T-cell (primary cell): ENCODE results near the gene INSM2. TPM values are rescaled to one million over a fixed set of nuclear protein-coding genes. Genes with fewer than 3 reads are reported as not detected.

Source experiments
- ATAC-seq, 4 experiments: fragments of 200-7000 bp in 3 of 4; fragments of 150-1000 bp in 1 of 4; cut with Tn5 transposase; replicated peaks in 1 of 4; 1 replicate in 3 of 4; 2 replicates in 1 of 4; pipeline ENCODE4 v1.10.0; 2021; ENCODE audit warnings: moderate library complexity in 3 of 4, mild to moderate bottlenecking in 2 of 4, moderate number of reproducible peaks in 1 of 4
- CTCF ChIA-PET, 2 donors: fragments of 300-600 bp; sonication (Branson Sonifier 250); formaldehyde crosslinking; loops; one replicate each; lab custom pipeline; 2022; ENCODE audit warnings: antibody characterized with exemption in 2 of 2; lab: Charles Lee
- POLR2A ChIA-PET, 2 donors: fragments of 300-600 bp; sonication (Branson Sonifier 250); formaldehyde crosslinking; loops; one replicate each; lab custom pipeline; 2022; ENCODE audit warnings: antibody characterized with exemption in 2 of 2; lab: Charles Lee
- DNase-seq, 35 experiments: peaks; one replicate each; pipeline versions ENCODE4 v3.0.0 to v3.0.0-alpha.2; 2013 to 2023
- H3K27ac ChIP-seq: one replicate; pipeline ENCODE4 v1.5.1; 2013; ENCODE audit warnings: low read length
- H3K27me3 ChIP-seq, 2 experiments: replicated peaks in 1 of 2; 1 replicate in 1 of 2; 2 replicates in 1 of 2; pipeline versions ENCODE4 v1.6.1 to v1.7.0; 2013; ENCODE audit warnings: low read length in 1 of 2, mixed read lengths in 1 of 2; ENCODE audit not compliant: control insufficient read depth in 2 of 2, insufficient read depth in 2 of 2; ENCODE audit errors: extremely low read depth in 1 of 2
- H3K36me3 ChIP-seq, 2 donors: 1 replicate in 1 of 2; 2 replicates in 1 of 2; pipeline versions ENCODE4 v1.6.1 to v1.7.0; 2013; ENCODE audit warnings: low read length in 1 of 2; ENCODE audit not compliant: control insufficient read depth in 2 of 2, insufficient read depth in 1 of 2; ENCODE audit errors: extremely low read depth in 1 of 2
- H3K4me1 ChIP-seq, 2 experiments: 1 replicate in 1 of 2; 2 replicates in 1 of 2; pipeline versions ENCODE4 v1.6.1 to v1.7.0; 2013; ENCODE audit warnings: low read length in 2 of 2, mixed read lengths in 1 of 2; ENCODE audit not compliant: insufficient read depth in 2 of 2, control insufficient read depth in 1 of 2; ENCODE audit errors: extremely low read depth in 1 of 2
- H3K4me3 ChIP-seq, 2 donors: 1 replicate in 1 of 2; 2 replicates in 1 of 2; pipeline versions ENCODE4 v1.5.1 to v1.7.0; 2013; ENCODE audit warnings: mild to moderate bottlenecking in 2 of 2, low read length in 1 of 2, moderate library complexity in 1 of 2; ENCODE audit not compliant: control insufficient read depth in 1 of 2; ENCODE audit errors: extremely low read depth in 1 of 2
- H3K9me3 ChIP-seq: 2 replicates; pipeline ENCODE4 v1.7.0; 2013
- H3K27ac Mint-ChIP-seq, 2 donors: one replicate each; pipeline ENCODE4 v1.8.0; 2020 to 2021; ENCODE audit warnings: mild to moderate bottlenecking in 2 of 2, mixed read lengths in 2 of 2
- H3K27me3 Mint-ChIP-seq, 2 donors: one replicate each; pipeline ENCODE4 v1.8.0; 2021 to 2022; ENCODE audit warnings: mixed read lengths in 2 of 2
- H3K36me3 Mint-ChIP-seq: one replicate; pipeline ENCODE4 v1.8.0; 2021; ENCODE audit warnings: mixed read lengths
- H3K4me1 Mint-ChIP-seq, 3 donors: one replicate each; pipeline ENCODE4 v1.8.0; 2020 to 2022; ENCODE audit warnings: mixed read lengths in 3 of 3, mild to moderate bottlenecking in 1 of 3
- H3K4me3 Mint-ChIP-seq, 3 donors: one replicate each; pipeline ENCODE4 v1.8.0; 2020 to 2022; ENCODE audit warnings: mild to moderate bottlenecking in 3 of 3, mixed read lengths in 3 of 3, moderate library complexity in 3 of 3
- H3K9me3 Mint-ChIP-seq, 3 donors: one replicate each; pipeline ENCODE4 v1.8.0; 2020 to 2022; ENCODE audit warnings: mixed read lengths in 3 of 3
- WGBS: methylation state at CpG from one replicate; pipeline ENCODE4 v1.1.5; 2013; ENCODE audit warnings: missing lambda C conversion rate; ENCODE audit not compliant: insufficient coverage; 5-methylcytosine and 5-hydroxymethylcytosine counted together
- total RNA-seq, 35 experiments: library from RNA in 6 of 35; stranded (reverse) in 6 of 35; fragments of 120-200 nt in 1 of 35; gene quantifications; one replicate each; pipeline versions ENCODE4 v1.2.1 to v1.2.4 and lab custom pipeline; 2013 to 2026

Gene INSM2
- total RNA-seq, 5 donors from 2014 or later (not counting 1 experiment from before 2014, with no cell fraction given): not detected

DNA sequence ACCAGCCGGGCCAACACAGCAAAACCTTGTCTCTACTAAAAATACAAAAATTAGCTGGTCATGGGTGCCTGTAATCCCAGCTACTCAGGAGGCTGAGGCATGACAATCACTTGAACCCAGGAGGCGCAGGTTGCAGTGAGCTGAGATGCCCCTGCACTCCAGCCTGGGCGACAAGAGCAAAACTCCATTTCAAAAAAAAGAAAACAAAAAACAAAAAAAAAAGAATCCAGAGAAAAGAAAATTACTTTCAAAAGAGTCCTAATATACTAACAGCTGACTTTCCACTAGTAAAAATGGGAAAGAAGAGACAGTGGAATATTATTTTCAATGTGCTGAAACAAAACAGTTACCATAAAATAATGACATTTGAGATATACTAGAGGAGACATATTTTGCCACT is 8.3 kb upstream of the INSM2 start:
- Histone ChIP-seq H3K36me3 (no peaks in the 10 kb centered on the region), H3K4me3 (no peak overlapping the region), H3K4me1 (no peaks in the 10 kb centered on the region), H3K9me3 (no peaks in the 10 kb centered on the region), H3K27me3 (peaks cover 4 to 7% of the 10 kb centered on the region in 2 experiments), H3K27ac (no peak overlapping the region)
- CTCF ChIA-PET: interaction anchor here in 1 of 2 donors (0.6 kb wide), 1 partner anchor 432 kb away, joined by 3 read pairs; no protein-coding TSS in a partner anchor
- ATAC-seq: no peak
- Mint-ChIP-seq H3K4me3 (no peak overlapping the region), H3K9me3 (peaks cover 0 to 6% (median 0%) of the 10 kb centered on the region in 3 donors), H3K36me3 (no peaks in the 10 kb centered on the region), H3K4me1 (no peaks in the 10 kb centered on the region), H3K27me3 (peaks cover 41 to 50% of the 10 kb centered on the region in 2 donors), H3K27ac (no peak overlapping the region)
- DNase-seq: no peak
- POLR2A ChIA-PET: no interaction called here
- WGBS: 80% methylated on average over 1 of the region's 3 CpGs

DNA sequence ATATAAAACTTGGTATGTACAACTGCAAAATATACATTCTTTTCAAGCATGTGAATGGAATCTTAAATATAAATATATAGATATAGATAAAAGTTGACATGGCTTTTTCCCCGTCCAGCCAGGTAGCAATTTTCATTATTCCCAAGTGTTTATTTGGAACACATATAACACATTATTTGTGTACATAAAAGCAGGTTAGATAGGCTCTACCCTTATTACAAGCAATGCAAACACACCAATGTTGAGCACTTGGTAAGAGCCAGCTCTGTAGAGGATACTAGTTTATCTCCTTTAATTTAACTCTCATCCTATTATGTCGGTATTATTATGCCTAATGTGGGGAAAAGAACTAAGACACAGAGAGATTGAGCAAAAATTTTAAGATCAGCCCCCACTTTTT is 7.0 kb upstream of the INSM2 start:
- H3K4me1 Mint-ChIP-seq: no peaks in the 10 kb centered on the region
- H3K27ac Mint-ChIP-seq: no peak overlapping the region
- no peaks in the 10 kb centered on the region for H3K36me3 ChIP-seq
- H3K36me3 Mint-ChIP-seq: no peaks in the 10 kb centered on the region
- CTCF ChIA-PET: no interaction called here
- no peak overlapping the region for H3K4me3 ChIP-seq
- H3K27me3 Mint-ChIP-seq: peaks cover 47 to 53% of the 10 kb centered on the region in 2 donors
- ATAC-seq (no peak), DNase-seq (no peak)
- H3K4me3 Mint-ChIP-seq: no peak overlapping the region
- no peaks in the 10 kb centered on the region for H3K9me3 ChIP-seq
- POLR2A ChIA-PET: no interaction called here
- peaks cover 0 to 6% (median 0%) of the 10 kb centered on the region in 3 donors for H3K9me3 Mint-ChIP-seq
- H3K27ac ChIP-seq: no peak overlapping the region
- H3K27me3 ChIP-seq: peaks cover 4 to 7% of the 10 kb centered on the region in 2 experiments
- H3K4me1 ChIP-seq: no peaks in the 10 kb centered on the region
- WGBS: no CpG with 5 or more reads among the region's 2 CpGs

DNA sequence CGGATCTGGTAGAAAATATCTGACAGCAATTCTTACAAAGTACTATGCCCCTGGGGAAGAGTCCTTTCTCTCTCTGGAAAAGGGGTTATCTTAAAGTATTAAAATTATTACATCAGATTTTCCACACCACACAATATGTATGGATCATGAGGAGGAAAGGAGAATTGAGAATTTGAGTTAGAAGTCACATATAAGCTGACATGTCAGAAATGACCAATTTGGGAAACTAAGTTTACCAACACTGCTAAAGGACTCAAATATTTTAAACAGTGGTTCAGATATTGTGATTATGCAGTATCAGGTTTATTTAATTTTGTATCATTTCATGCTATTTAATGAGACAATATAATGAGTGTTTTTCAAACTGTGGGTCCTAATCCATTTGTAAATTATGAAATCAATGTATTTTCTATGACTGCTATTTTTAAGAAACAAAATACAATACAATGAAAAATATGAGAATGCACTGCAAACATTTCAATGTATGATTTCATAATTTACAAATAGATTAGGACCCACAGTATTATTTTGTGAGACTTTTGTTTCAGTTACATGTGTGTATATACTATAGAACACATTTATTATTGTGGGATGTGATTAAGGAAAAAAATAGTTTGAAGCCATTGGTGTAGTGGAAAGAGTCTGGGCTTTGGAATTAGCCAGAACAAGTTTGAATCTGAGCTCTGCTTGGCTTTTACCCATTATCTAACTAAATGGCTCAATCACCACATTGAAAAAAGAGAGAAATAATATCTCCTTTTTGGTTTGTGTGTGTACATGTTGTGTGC is 1.8 kb upstream of the INSM2 start:
- H3K4me3 ChIP-seq: no peak overlapping the region
- ATAC-seq: no peak
- POLR2A ChIA-PET: no interaction called here
- H3K36me3 ChIP-seq: no peaks in the 10 kb centered on the region
- Mint-ChIP-seq H3K9me3 (no peaks in the 10 kb centered on the region), H3K4me3 (no peak overlapping the region), H3K27me3 (peaks cover 57 to 66% of the 10 kb centered on the region in 2 donors), H3K36me3 (peaks cover 3% of the 10 kb centered on the region), H3K4me1 (peaks cover 7 to 20% (median 17%) of the 10 kb centered on the region in 3 donors), H3K27ac (no peak overlapping the region)
- H3K4me1 ChIP-seq: peaks cover 3 to 24% of the 10 kb centered on the region in 2 experiments
- H3K27ac ChIP-seq: no peak overlapping the region
- peaks cover 18 to 25% of the 10 kb centered on the region in 2 experiments for H3K27me3 ChIP-seq
- WGBS: no CpG with 5 or more reads among the region's 1 CpG
- CTCF ChIA-PET: interaction anchor here in 1 of 2 donors (1.0 kb wide), 1 partner anchor 115 kb away, joined by 3 read pairs; no protein-coding TSS in a partner anchor
- no peaks in the 10 kb centered on the region for H3K9me3 ChIP-seq
- no peak for DNase-seq

DNA sequence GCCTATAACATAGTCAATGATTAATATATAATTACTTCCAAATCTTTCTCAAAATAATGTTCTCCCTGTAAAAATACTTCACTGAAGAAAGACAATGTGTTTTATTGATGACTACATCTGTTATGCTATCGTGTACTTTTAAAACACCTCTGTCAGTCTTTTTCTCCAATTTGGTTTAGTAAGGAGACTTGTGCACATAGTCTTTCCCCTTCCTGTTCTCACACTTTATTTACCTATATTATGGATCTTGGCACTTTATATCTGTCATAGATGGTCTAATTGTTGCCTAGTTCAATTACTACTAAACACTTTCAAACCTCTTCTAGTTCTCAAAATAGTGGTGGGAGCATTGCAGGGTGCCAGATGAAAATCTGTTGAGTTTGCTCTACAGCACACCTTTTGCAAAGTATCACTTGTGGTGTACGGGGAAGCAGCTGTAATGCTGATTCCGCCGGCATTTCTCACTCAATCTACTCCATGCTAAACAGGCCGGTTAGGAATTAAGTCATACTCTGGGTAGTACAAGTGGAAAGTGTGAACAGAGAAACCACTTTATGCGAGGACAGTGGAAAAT is 1.1 kb upstream of the INSM2 start:
- no peaks in the 10 kb centered on the region for H3K36me3 ChIP-seq
- Mint-ChIP-seq H3K27me3 (peaks cover 53 to 66% of the 10 kb centered on the region in 2 donors), H3K27ac (no peak overlapping the region), H3K4me1 (peaks cover 7 to 20% (median 17%) of the 10 kb centered on the region in 3 donors), H3K9me3 (no peaks in the 10 kb centered on the region), H3K4me3 (peak overlapping the region; percentile 67 to 79 (median 72)), H3K36me3 (peaks cover 7% of the 10 kb centered on the region)
- ChIA-PET CTCF (no interaction called here), POLR2A (interaction anchor here in 1 of 2 donors (0.5 kb wide), 1 partner anchor 479 kb away, joined by 3 read pairs; no protein-coding TSS in a partner anchor)
- peak overlapping the region; percentile 52 to 89 for H3K4me3 ChIP-seq
- ATAC-seq (peak in 1 of 4 experiments; percentile 4), DNase-seq (no peak)
- peaks cover 3 to 24% of the 10 kb centered on the region in 2 experiments for H3K4me1 ChIP-seq
- H3K9me3 ChIP-seq: no peaks in the 10 kb centered on the region
- WGBS: no CpG with 5 or more reads among the region's 6 CpGs
- H3K27ac ChIP-seq: no peak overlapping the region
- peaks cover 18 to 25% of the 10 kb centered on the region in 2 experiments for H3K27me3 ChIP-seq

DNA sequence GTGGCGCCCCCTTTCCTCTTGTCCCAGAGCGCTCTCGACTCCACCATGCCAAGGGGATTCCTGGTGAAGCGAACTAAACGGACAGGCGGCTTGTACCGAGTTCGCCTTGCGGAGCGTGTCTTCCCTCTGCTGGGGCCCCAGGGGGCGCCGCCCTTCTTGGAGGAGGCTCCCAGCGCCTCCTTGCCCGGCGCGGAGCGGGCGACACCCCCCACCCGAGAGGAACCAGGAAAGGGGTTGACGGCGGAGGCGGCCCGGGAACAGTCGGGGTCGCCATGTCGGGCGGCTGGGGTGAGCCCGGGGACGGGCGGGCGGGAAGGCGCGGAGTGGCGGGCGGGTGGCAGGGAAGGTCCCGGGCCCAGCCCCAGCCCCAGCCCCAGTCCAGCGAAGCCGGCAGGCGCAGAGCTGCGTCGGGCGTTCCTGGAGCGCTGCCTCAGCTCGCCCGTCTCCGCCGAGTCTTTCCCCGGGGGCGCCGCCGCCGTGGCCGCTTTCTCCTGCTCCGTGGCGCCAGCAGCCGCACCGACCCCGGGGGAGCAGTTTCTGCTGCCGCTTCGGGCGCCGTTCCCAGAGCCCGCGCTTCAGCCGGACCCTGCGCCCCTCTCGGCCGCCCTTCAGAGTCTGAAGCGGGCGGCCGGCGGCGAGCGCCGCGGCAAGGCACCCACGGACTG is 376 bp downstream of the INSM2 start:
- Mint-ChIP-seq H3K27me3 (peaks cover 38 to 52% of the 10 kb centered on the region in 2 donors), H3K27ac (no peak overlapping the region), H3K4me1 (peaks cover 7 to 20% (median 17%) of the 10 kb centered on the region in 3 donors), H3K4me3 (peak overlapping the region; percentile 68 to 79 (median 72)), H3K36me3 (peaks cover 12% of the 10 kb centered on the region), H3K9me3 (no peaks in the 10 kb centered on the region)
- H3K4me1 ChIP-seq: peaks cover 3 to 24% of the 10 kb centered on the region in 2 experiments
- no peak overlapping the region for H3K27ac ChIP-seq
- no peaks in the 10 kb centered on the region for H3K9me3 ChIP-seq
- ATAC-seq: peak in 3 of 4 experiments; percentile 24 to 28 (median 27)
- ChIA-PET CTCF (no interaction called here), POLR2A (no interaction called here)
- peak overlapping the region; percentile 52 to 89 for H3K4me3 ChIP-seq
- WGBS: 3% methylated on average over 77 of the region's 77 CpGs
- peaks cover 15 to 25% of the 10 kb centered on the region in 2 experiments for H3K27me3 ChIP-seq
- H3K36me3 ChIP-seq: no peaks in the 10 kb centered on the region
- peak in 6 of 35 experiments; percentile 1 to 14 (median 6) for DNase-seq
